HL-60 (cell line): Measurements from ENCODE around the gene RASAL1.

Source experiments
- CTCF ChIP-seq: IDR thresholded peaks from one replicate; pipeline ENCODE4 v1.5.1; 2011; ENCODE audit warnings: low read length, control low read depth, inconsistent platforms; ENCODE audit not compliant: insufficient read depth
- POLR2AphosphoS5 ChIP-seq: IDR thresholded peaks from 2 replicates; pipeline ENCODE4 v1.6.1; 2012; ENCODE audit warnings: low read depth
- REST ChIP-seq: IDR thresholded peaks from 2 replicates; pipeline ENCODE4 v1.6.1; 2012; ENCODE audit warnings: low read depth; ENCODE audit not compliant: insufficient replicate concordance

DNA sequence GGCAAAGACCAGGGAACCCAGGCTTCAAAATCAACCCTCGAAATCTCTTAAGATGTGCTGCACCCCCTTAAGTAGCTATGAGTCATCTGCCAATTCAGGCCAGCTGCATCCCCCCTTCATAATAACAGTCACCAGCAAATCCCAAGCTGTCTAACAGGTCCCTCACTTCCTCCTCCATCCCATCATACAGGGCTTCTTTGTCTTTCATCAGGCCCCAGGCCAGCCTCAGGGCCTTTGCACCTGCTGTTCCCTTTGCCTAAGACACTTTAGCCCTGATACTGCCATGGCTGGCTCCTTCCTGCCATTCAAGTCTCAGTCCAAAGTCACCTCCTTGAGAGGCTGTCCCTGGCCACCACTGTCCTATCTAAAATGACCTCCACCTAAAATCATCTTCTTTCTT lies 4.0 kb downstream of the RASAL1 start:
- TF ChIP-seq CTCF (no peak), REST (no peak), POLR2AphosphoS5 (no peak)
